Suprapubic skin (tissue), 4 donors: ENCODE results near the gene KLK1. TPM values are rescaled to one million over a fixed set of nuclear protein-coding genes. Genes with fewer than 3 reads are reported as not detected.
"Not testable (repeated sequence)": the region's sequence is repeated elsewhere in the genome, so short reads cannot be mapped to it uniquely, and the experiment has no call there.

Experiments
- DNase-seq, 2 donors: peaks; one replicate each; pipeline ENCODE4 v3.0.0-alpha.2; 2019; ENCODE audit warnings: low spot score in 2 of 2
- H3K27ac ChIP-seq: fragments of 200-600 bp; sonication (generic); one replicate; pipeline ENCODE4 v1.5.1; 2019
- H3K27me3 ChIP-seq: fragments of 200-600 bp; sonication (generic); one replicate; pipeline ENCODE4 v1.5.1; 2019
- H3K36me3 ChIP-seq: fragments of 200-600 bp; sonication (generic); one replicate; pipeline ENCODE4 v1.5.1; 2019
- H3K4me1 ChIP-seq: fragments of 200-600 bp; sonication (generic); one replicate; pipeline ENCODE4 v1.5.1; 2019
- H3K4me3 ChIP-seq: fragments of 200-600 bp; sonication (generic); one replicate; pipeline ENCODE4 v1.5.1; 2019; ENCODE audit warnings: mild to moderate bottlenecking
- H3K9me3 ChIP-seq: fragments of 200-600 bp; sonication (generic); one replicate; pipeline ENCODE4 v1.5.1; 2019
- CTCF ChIP-seq, 2 donors: fragments of 200-600 bp in 1 of 2; fragments of 450-650 bp in 1 of 2; sonication (generic) in 1 of 2; IDR thresholded peaks; one replicate each; pipeline ENCODE4 v1.5.1; 2016 to 2019; ENCODE audit warnings: antibody characterized with exemption in 2 of 2, mild to moderate bottlenecking in 1 of 2, moderate library complexity in 1 of 2
- EP300 ChIP-seq: sonication (generic); formaldehyde crosslinking; IDR thresholded peaks from one replicate; pipeline ENCODE4 v1.6.1; 2017; ENCODE audit warnings: antibody characterized with exemption
- POLR2A ChIP-seq, 2 donors: fragments of 450-650 bp; IDR thresholded peaks; one replicate each; pipeline ENCODE4 v1.6.1; 2017; ENCODE audit warnings: antibody characterized with exemption in 2 of 2, mild to moderate bottlenecking in 2 of 2, moderate library complexity in 2 of 2
- POLR2AphosphoS5 ChIP-seq, 3 donors: sonication (generic); formaldehyde crosslinking; IDR thresholded peaks; one replicate each; pipeline ENCODE4 v1.6.1; 2017; ENCODE audit warnings: antibody characterized with exemption in 3 of 3
- WGBS: methylation state at CpG from one replicate; pipeline ENCODE4 v1.1.5; 2018; 5-methylcytosine and 5-hydroxymethylcytosine counted together
- total RNA-seq, 4 donors: library from RNA; depleted of rRNA; stranded (reverse); fragments of >200 nt; gene quantifications; one replicate each; pipeline ENCODE4 v1.1.0, GENCODE V29; 2016

The KLK1 gene
- total RNA-seq, 4 donors from 2014 or later: 34.3 to 58.3 (median 40.5) TPM

GRCh38 chr19:50776131-50776530 lies 47.5 kb downstream of the KLK1 start:
- no peak for DNase-seq
- 60% methylated on average over 5 of the region's 5 CpGs for WGBS
- Histone ChIP-seq H3K36me3 (no peaks in the 10 kb centered on the region), H3K27me3 (peaks cover 94% of the 10 kb centered on the region), H3K9me3 (no peaks in the 10 kb centered on the region), H3K4me1 (peaks cover 19% of the 10 kb centered on the region), H3K27ac (no peak overlapping the region), H3K4me3 (no peak overlapping the region)
- TF ChIP-seq EP300 (no peak), POLR2A (IDR thresholded peaks at IDR 0.05) (no peak), CTCF (IDR thresholded peaks at IDR 0.05) (no peak), POLR2AphosphoS5 (IDR thresholded peaks at IDR 0.05) (no peak)

GRCh38 chr19:50773454-50773853 lies 50.1 kb downstream of the KLK1 start:
- H3K27ac ChIP-seq, H3K4me3 ChIP-seq, H3K4me1 ChIP-seq, DNase-seq, H3K9me3 ChIP-seq, H3K36me3 ChIP-seq: not testable (repeated sequence)
- peaks cover 90% of the 10 kb centered on the region for H3K27me3 ChIP-seq
- 59% methylated on average over 6 of the region's 7 CpGs for WGBS

GRCh38 chr19:50772912-50773311 lies 50.7 kb downstream of the KLK1 start:
- H3K4me1 ChIP-seq, H3K9me3 ChIP-seq, DNase-seq, H3K4me3 ChIP-seq, H3K27ac ChIP-seq, H3K36me3 ChIP-seq: not testable (repeated sequence)
- WGBS: 89% methylated on average over 2 of the region's 3 CpGs
- H3K27me3 ChIP-seq: peaks cover 85% of the 10 kb centered on the region

- TF ChIP-seq POLR2A (IDR thresholded peaks at IDR 0.05): no peak
- no peak for TF ChIP-seq EP300
- no peak for TF ChIP-seq POLR2AphosphoS5 (IDR thresholded peaks at IDR 0.05)
- TF ChIP-seq CTCF (IDR thresholded peaks at IDR 0.05): no peak
These were observed 51.1 kb downstream of the KLK1 start for GRCh38 chr19:50772476-50772875.

GRCh38 chr19:50770888-50771287 lies 52.7 kb downstream of the KLK1 start:
- Histone ChIP-seq H3K4me1 (no peaks in the 10 kb centered on the region), H3K27ac (no peak overlapping the region), H3K27me3 (peaks cover 79% of the 10 kb centered on the region), H3K9me3 (no peaks in the 10 kb centered on the region), H3K36me3 (no peaks in the 10 kb centered on the region), H3K4me3 (no peak overlapping the region)
- DNase-seq: no peak
- 85% methylated on average over 12 of the region's 13 CpGs for WGBS
- no peak for TF ChIP-seq CTCF (IDR thresholded peaks at IDR 0.05)
- TF ChIP-seq POLR2AphosphoS5 (IDR thresholded peaks at IDR 0.05): no peak
- TF ChIP-seq EP300: no peak
- TF ChIP-seq POLR2A (IDR thresholded peaks at IDR 0.05): no peak

More at GRCh38 chr19:50772476-50772875, 51.1 kb downstream of the KLK1 start:
- Histone ChIP-seq H3K27me3 (peaks cover 84% of the 10 kb centered on the region), H3K36me3 (no peaks in the 10 kb centered on the region), H3K4me3 (no peak overlapping the region), H3K27ac (no peak overlapping the region), H3K9me3 (no peaks in the 10 kb centered on the region), H3K4me1 (no peaks in the 10 kb centered on the region)
- WGBS: 67% methylated on average over 2 of the region's 2 CpGs
- DNase-seq: no peak

GRCh38 chr19:50770164-50770563 lies 53.4 kb downstream of the KLK1 start, which contains the start of gene GPR32:
Gene GPR32, plus strand, starts transcription at chr19:50770464. Its CDS starts 137 bp downstream, at chr19:50770601.
- H3K4me1 ChIP-seq, H3K4me3 ChIP-seq, DNase-seq, H3K36me3 ChIP-seq, H3K9me3 ChIP-seq, H3K27ac ChIP-seq: not testable (repeated sequence)
- WGBS: 94% methylated on average over 2 of the region's 2 CpGs
- H3K27me3 ChIP-seq: peaks cover 73% of the 10 kb centered on the region

Other genes starting within 250 kb of the KLK1 start
- gene SYT3, start 183.9 kb downstream of the KLK1 start, total RNA-seq: 1 to 10 TPM in 1 of 4 donors, under 1 TPM in 2, not detected in 1; 0.23 to 1.8 (median 0.30) TPM
- 10 to 100 TPM in 1 of 4 donors, not detected in 3; 19.8 TPM for gene C19orf81, start 174.3 kb downstream of the KLK1 start, total RNA-seq
- gene SHANK1, start 104.0 kb downstream of the KLK1 start, total RNA-seq: 1 to 10 TPM in 1 of 4 donors, under 1 TPM in 1, not detected in 2; 0.42 to 6.6 TPM
- gene CLEC11A, start 100.4 kb downstream of the KLK1 start, total RNA-seq: 10 to 100 TPM in 1 of 4 donors, 1 to 10 TPM in 3; 5.8 to 14.1 (median 7.7) TPM
- gene GPR32, start 53.3 kb downstream of the KLK1 start, total RNA-seq: not detected
- gene ACP4, start 33.4 kb downstream of the KLK1 start, total RNA-seq: under 1 TPM in 2 of 4 donors, not detected in 2; 0.49 to 0.97 TPM
- gene KLK15, start 9.8 kb upstream of the KLK1 start, total RNA-seq: not detected
- gene KLK3, start 31.1 kb upstream of the KLK1 start, total RNA-seq: 1 to 10 TPM in 1 of 4 donors, under 1 TPM in 3; 0.24 to 1.9 (median 0.67) TPM
- gene KLK2, start 49.7 kb upstream of the KLK1 start, total RNA-seq: not detected
- 1 to 10 TPM in 1 of 4 donors, under 1 TPM in 1, not detected in 2; 0.83 to 1.6 TPM for gene KLK4, start 87.6 kb upstream of the KLK1 start, total RNA-seq
- 100 to 1,000 TPM in 3 of 4 donors, 10 to 100 TPM in 1; 40.3 to 299 (median 177) TPM for gene KLK5, start 129.3 kb upstream of the KLK1 start, total RNA-seq
- gene KLK6, start 145.8 kb upstream of the KLK1 start, total RNA-seq: 10 to 100 TPM in 1 of 4 donors, 1 to 10 TPM in 2, not detected in 1; 5.4 to 56.9 (median 9.0) TPM
- gene KLK7, start 160.1 kb upstream of the KLK1 start, total RNA-seq: 100 to 1,000 TPM in 3 of 4 donors, 10 to 100 TPM in 1; 48.3 to 418 (median 218) TPM
- gene KLK8, start 177.8 kb upstream of the KLK1 start, total RNA-seq: 100 to 1,000 TPM in 1 of 4 donors, 10 to 100 TPM in 3; 19.7 to 126 (median 87.2) TPM
- 10 to 100 TPM; 45.2 to 85.3 (median 53.9) TPM for gene KLK10, start 195.9 kb upstream of the KLK1 start, total RNA-seq
- 100 to 1,000 TPM; 173 to 372 (median 269) TPM for gene KLK11, start 202.8 kb upstream of the KLK1 start, total RNA-seq
- gene KLK12, start 211.2 kb upstream of the KLK1 start, total RNA-seq: 1 to 10 TPM in 2 of 4 donors, not detected in 2; 2.6 to 5.0 TPM
- gene KLK13, start 241.3 kb upstream of the KLK1 start, total RNA-seq: 10 to 100 TPM in 3 of 4 donors, 1 to 10 TPM in 1; 6.6 to 23.5 (median 16.5) TPM